ENCODE data around the gene GNB3. TPM values are rescaled to one million over a fixed set of nuclear protein-coding genes. Genes with fewer than 3 reads are reported as not detected.

Gene GNB3
- total and polyA plus RNA-seq, 9 of the 15 experiments (the other 6 are each of a cell fraction or from before 2014, with no cell fraction given) = 1.4 to 5.8 (median 2.0) TPM

DNA sequence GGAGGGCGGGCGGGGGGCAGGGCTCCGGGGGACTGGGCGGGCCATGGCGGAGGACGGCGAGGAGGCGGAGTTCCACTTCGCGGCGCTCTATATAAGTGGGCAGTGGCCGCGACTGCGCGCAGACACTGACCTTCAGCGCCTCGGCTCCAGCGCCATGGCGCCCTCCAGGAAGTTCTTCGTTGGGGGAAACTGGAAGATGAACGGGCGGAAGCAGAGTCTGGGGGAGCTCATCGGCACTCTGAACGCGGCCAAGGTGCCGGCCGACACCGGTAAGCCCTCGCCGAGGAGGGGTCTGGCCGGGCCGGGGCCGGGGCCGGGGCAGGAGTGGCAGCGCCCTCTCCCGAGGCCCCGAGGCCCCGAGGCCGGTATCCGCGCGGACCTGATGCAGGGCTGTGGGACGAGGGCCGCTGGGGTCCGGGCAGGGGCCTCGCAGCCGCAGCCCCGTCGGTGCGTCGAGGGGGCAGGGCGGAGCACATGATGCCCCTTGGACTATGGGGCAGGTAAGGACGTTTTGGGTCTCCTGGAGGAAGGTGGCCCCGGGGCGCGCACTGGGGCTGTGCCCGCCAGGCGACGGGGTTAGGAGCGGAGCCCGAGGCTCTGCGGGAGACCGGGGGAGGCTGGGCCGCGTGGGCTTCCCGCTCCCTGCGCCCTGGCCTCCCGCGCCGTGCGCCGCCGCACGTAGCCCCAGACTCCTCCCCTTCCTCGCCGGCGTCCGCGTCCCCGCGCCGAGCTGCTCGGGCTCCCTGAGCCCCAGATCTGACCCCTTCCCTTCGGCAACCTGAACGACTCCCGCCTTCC lies 26.9 kb downstream of the GNB3 start, which contains the start of gene TPI1 (continued):
- TF ChIP-seq, protein P1, sequence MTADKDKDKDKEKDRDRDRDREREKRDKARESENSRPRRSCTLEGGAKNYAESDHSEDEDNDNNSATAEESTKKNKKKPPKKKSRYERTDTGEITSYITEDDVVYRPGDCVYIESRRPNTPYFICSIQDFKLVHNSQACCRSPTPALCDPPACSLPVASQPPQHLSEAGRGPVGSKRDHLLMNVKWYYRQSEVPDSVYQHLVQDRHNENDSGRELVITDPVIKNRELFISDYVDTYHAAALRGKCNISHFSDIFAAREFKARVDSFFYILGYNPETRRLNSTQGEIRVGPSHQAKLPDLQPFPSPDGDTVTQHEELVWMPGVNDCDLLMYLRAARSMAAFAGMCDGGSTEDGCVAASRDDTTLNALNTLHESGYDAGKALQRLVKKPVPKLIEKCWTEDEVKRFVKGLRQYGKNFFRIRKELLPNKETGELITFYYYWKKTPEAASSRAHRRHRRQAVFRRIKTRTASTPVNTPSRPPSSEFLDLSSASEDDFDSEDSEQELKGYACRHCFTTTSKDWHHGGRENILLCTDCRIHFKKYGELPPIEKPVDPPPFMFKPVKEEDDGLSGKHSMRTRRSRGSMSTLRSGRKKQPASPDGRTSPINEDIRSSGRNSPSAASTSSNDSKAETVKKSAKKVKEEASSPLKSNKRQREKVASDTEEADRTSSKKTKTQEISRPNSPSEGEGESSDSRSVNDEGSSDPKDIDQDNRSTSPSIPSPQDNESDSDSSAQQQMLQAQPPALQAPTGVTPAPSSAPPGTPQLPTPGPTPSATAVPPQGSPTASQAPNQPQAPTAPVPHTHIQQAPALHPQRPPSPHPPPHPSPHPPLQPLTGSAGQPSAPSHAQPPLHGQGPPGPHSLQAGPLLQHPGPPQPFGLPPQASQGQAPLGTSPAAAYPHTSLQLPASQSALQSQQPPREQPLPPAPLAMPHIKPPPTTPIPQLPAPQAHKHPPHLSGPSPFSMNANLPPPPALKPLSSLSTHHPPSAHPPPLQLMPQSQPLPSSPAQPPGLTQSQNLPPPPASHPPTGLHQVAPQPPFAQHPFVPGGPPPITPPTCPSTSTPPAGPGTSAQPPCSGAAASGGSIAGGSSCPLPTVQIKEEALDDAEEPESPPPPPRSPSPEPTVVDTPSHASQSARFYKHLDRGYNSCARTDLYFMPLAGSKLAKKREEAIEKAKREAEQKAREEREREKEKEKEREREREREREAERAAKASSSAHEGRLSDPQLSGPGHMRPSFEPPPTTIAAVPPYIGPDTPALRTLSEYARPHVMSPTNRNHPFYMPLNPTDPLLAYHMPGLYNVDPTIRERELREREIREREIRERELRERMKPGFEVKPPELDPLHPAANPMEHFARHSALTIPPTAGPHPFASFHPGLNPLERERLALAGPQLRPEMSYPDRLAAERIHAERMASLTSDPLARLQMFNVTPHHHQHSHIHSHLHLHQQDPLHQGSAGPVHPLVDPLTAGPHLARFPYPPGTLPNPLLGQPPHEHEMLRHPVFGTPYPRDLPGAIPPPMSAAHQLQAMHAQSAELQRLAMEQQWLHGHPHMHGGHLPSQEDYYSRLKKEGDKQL (CRISPR knock-in tag; IDR thresholded peaks at IDR 0.05; ENCODE audit: borderline replicate concordance) = no peak
- TF ChIP-seq COPS2 (conservative IDR thresholded peaks at IDR 0.05) (no peak), HLTF (IDR thresholded peaks at IDR 0.05) (no peak), GABPB2 (CRISPR knock-in tag; conservative IDR thresholded peaks at IDR 0.05) (no peak), HDGF (IDR thresholded peaks at IDR 0.05) (no peak), CCAR2 (IDR thresholded peaks at IDR 0.05; ENCODE audit: low read depth, low read length) (no peak), NR2F6 (CRISPR knock-in tag; IDR thresholded peaks at IDR 0.05) (no peak), KDM5B (IDR thresholded peaks at IDR 0.05; ENCODE audit: insufficient replicate concordance, low read depth, low read length) (peak; percentile 98), DDX20 (tag; IDR thresholded peaks at IDR 0.05; ENCODE audit: low read depth) (no peak), MAZ (CRISPR knock-in tag; conservative IDR thresholded peaks at IDR 0.05 in 1 of 2, IDR thresholded peaks at IDR 0.05 in 1 of 2) (no peak), BRCA1 (IDR thresholded peaks at IDR 0.05) (no peak), BRCA1 (CRISPR knock-in tag; IDR thresholded peaks at IDR 0.05) (no peak), ZNF23 (CRISPR knock-in tag; IDR thresholded peaks at IDR 0.05) (no peak)
- TF ChIP-seq, protein P2, sequence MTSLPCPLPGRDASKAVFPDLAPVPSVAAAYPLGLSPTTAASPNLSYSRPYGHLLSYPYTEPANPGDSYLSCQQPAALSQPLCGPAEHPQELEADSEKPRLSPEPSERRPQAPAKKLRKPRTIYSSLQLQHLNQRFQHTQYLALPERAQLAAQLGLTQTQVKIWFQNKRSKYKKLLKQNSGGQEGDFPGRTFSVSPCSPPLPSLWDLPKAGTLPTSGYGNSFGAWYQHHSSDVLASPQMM (CRISPR knock-in tag; IDR thresholded peaks at IDR 0.05) = no peak
- TF ChIP-seq, protein P3, sequence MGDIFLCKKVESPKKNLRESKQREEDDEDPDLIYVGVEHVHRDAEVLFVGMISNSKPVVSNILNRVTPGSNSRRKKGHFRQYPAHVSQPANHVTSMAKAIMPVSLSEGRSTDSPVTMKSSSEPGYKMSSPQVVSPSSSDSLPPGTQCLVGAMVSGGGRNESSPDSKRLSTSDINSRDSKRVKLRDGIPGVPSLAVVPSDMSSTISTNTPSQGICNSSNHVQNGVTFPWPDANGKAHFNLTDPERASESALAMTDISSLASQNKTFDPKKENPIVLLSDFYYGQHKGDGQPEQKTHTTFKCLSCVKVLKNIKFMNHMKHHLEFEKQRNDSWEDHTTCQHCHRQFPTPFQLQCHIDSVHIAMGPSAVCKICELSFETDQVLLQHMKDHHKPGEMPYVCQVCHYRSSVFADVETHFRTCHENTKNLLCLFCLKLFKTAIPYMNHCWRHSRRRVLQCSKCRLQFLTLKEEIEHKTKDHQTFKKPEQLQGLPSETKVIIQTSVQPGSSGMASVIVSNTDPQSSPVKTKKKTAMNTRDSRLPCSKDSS (IDR thresholded peaks at IDR 0.05; ENCODE audit: low read depth, partially characterized antibody) = no peak
- TF ChIP-seq, protein P4, sequence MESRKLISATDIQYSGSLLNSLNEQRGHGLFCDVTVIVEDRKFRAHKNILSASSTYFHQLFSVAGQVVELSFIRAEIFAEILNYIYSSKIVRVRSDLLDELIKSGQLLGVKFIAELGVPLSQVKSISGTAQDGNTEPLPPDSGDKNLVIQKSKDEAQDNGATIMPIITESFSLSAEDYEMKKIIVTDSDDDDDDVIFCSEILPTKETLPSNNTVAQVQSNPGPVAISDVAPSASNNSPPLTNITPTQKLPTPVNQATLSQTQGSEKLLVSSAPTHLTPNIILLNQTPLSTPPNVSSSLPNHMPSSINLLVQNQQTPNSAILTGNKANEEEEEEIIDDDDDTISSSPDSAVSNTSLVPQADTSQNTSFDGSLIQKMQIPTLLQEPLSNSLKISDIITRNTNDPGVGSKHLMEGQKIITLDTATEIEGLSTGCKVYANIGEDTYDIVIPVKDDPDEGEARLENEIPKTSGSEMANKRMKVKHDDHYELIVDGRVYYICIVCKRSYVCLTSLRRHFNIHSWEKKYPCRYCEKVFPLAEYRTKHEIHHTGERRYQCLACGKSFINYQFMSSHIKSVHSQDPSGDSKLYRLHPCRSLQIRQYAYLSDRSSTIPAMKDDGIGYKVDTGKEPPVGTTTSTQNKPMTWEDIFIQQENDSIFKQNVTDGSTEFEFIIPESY (CRISPR knock-in tag; IDR thresholded peaks at IDR 0.05) = no peak
- TF ChIP-seq, protein P5, sequence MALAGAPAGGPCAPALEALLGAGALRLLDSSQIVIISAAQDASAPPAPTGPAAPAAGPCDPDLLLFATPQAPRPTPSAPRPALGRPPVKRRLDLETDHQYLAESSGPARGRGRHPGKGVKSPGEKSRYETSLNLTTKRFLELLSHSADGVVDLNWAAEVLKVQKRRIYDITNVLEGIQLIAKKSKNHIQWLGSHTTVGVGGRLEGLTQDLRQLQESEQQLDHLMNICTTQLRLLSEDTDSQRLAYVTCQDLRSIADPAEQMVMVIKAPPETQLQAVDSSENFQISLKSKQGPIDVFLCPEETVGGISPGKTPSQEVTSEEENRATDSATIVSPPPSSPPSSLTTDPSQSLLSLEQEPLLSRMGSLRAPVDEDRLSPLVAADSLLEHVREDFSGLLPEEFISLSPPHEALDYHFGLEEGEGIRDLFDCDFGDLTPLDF (CRISPR knock-in tag; IDR thresholded peaks at IDR 0.05) = no peak

All from K562 (cell line).